MM.1S (cell line): ENCODE measurements around the gene C2orf78.

Experiments
- DNase-seq: peaks from one replicate; pipeline ENCODE4 v3.0.0-alpha.2; 2015
- H2AFZ ChIP-seq: fragments of 300-600 bp; sonication (generic); 2 replicates; pipeline ENCODE4 v1.6.0; 2016; ENCODE audit warnings: antibody characterized with exemption, low read length
- H3F3A ChIP-seq: fragments of 300-600 bp; sonication (generic); 2 replicates; pipeline ENCODE4 v1.6.1; 2016; ENCODE audit warnings: mild to moderate bottlenecking, antibody characterized with exemption, low read length, moderate library complexity, mixed read lengths; ENCODE audit not compliant: insufficient read depth
- H3K27ac ChIP-seq: fragments of 300-600 bp; sonication (generic); 2 replicates; pipeline ENCODE4 v1.5.1; 2016; ENCODE audit warnings: mild to moderate bottlenecking, low read length
- H3K27me3 ChIP-seq: fragments of 300-600 bp; sonication (generic); replicated peaks from 2 replicates; pipeline ENCODE4 v1.6.0; 2016; ENCODE audit warnings: low read length; ENCODE audit not compliant: insufficient read depth
- H3K36me3 ChIP-seq: fragments of 300-600 bp; sonication (generic); replicated peaks from 2 replicates; pipeline ENCODE4 v1.6.1; 2016; ENCODE audit warnings: mild to moderate bottlenecking, low read length, mixed read lengths; ENCODE audit not compliant: insufficient read depth
- H3K4me1 ChIP-seq: fragments of 300-600 bp; sonication (generic); 2 replicates; pipeline ENCODE4 v1.6.1; 2016; ENCODE audit warnings: low read length, mixed read lengths
- H3K4me2 ChIP-seq: fragments of 300-600 bp; sonication (generic); 2 replicates; pipeline ENCODE4 v1.6.0; 2016; ENCODE audit warnings: low read depth, low read length
- H3K4me3 ChIP-seq: fragments of 300-600 bp; sonication (generic); 2 replicates; pipeline ENCODE4 v1.5.1; 2016; ENCODE audit warnings: low read length, mixed read lengths
- H3K79me2 ChIP-seq: fragments of 300-600 bp; sonication (generic); 2 replicates; pipeline ENCODE4 v1.6.1; 2016; ENCODE audit warnings: mixed run types, low read length, mixed read lengths
- H3K9ac ChIP-seq: fragments of 300-600 bp; sonication (generic); 2 replicates; pipeline ENCODE4 v1.6.1; 2016; ENCODE audit warnings: low read length, mixed read lengths
- H3K9me2 ChIP-seq: fragments of 300-600 bp; sonication (generic); replicated peaks from 2 replicates; pipeline ENCODE4 v1.6.1; 2016; ENCODE audit warnings: mild to moderate bottlenecking, low read length, mixed read lengths; ENCODE audit not compliant: insufficient read depth
- H3K9me3 ChIP-seq: fragments of 300-600 bp; sonication (generic); replicated peaks from 2 replicates; pipeline ENCODE4 v1.6.1; 2016; ENCODE audit warnings: mild to moderate bottlenecking, low read length, mixed read lengths; ENCODE audit not compliant: insufficient read depth
- H4K20me1 ChIP-seq: fragments of 300-600 bp; sonication (generic); 2 replicates; pipeline ENCODE4 v1.6.1; 2016; ENCODE audit warnings: mild to moderate bottlenecking, low read length, moderate library complexity, mixed read lengths; ENCODE audit not compliant: insufficient read depth
- CTCF ChIP-seq: fragments of 300-600 bp; sonication (generic); IDR thresholded peaks from 2 replicates; pipeline ENCODE4 v1.5.1; 2016; ENCODE audit warnings: antibody characterized with exemption, low read length, mixed read lengths
- EZH2 ChIP-seq: fragments of 300-600 bp; sonication (generic); optimal IDR thresholded peaks from 2 replicates; pipeline ENCODE3; 2017; ENCODE audit warnings: low read depth, mild to moderate bottlenecking, antibody characterized with exemption, low read length, mixed read lengths
- EZH2phosphoT487 ChIP-seq: fragments of 300-600 bp; sonication (generic); IDR thresholded peaks from 2 replicates; pipeline ENCODE4 v1.6.1; 2018; ENCODE audit warnings: antibody characterized with exemption, low read length

C2orf78 gene

GRCh38 chr2:73739101-73739500, 44.9 kb upstream of the C2orf78 start:
- peaks cover 19% of the 10 kb centered on the region for H3K79me2 ChIP-seq
- H3K36me3 ChIP-seq: no peaks in the 10 kb centered on the region
- H3F3A ChIP-seq: peaks cover 6% of the 10 kb centered on the region
- H3K4me1 ChIP-seq: no peaks in the 10 kb centered on the region
- no peak overlapping the region for H3K4me2 ChIP-seq
- H3K27me3 ChIP-seq: no peaks in the 10 kb centered on the region
- no peak for DNase-seq
- H3K9me2 ChIP-seq: no peaks in the 10 kb centered on the region
- H3K4me3 ChIP-seq: no peak overlapping the region
- no peak for TF ChIP-seq EZH2
- no peak for TF ChIP-seq EZH2phosphoT487
- TF ChIP-seq CTCF: no peak
- no peaks in the 10 kb centered on the region for H4K20me1 ChIP-seq
- H2AFZ ChIP-seq: no peak overlapping the region
- H3K27ac ChIP-seq: no peak overlapping the region
- H3K9ac ChIP-seq: no peak overlapping the region
- no peaks in the 10 kb centered on the region for H3K9me3 ChIP-seq

- Histone ChIP-seq H4K20me1 (no peaks in the 10 kb centered on the region), H3K27ac (no peak overlapping the region), H3K27me3 (no peaks in the 10 kb centered on the region), H3F3A (peaks cover 6% of the 10 kb centered on the region), H3K9ac (no peak overlapping the region), H2AFZ (no peak overlapping the region), H3K79me2 (peaks cover 13% of the 10 kb centered on the region), H3K4me1 (no peaks in the 10 kb centered on the region), H3K9me3 (no peaks in the 10 kb centered on the region), H3K9me2 (no peaks in the 10 kb centered on the region), H3K36me3 (no peaks in the 10 kb centered on the region), H3K4me2 (no peak overlapping the region), H3K4me3 (no peak overlapping the region)
- DNase-seq: no peak
- TF ChIP-seq CTCF (no peak), EZH2 (no peak), EZH2phosphoT487 (no peak)
These were observed 43.2 kb upstream of the C2orf78 start for GRCh38 chr2:73740767-73741166.

DNA sequence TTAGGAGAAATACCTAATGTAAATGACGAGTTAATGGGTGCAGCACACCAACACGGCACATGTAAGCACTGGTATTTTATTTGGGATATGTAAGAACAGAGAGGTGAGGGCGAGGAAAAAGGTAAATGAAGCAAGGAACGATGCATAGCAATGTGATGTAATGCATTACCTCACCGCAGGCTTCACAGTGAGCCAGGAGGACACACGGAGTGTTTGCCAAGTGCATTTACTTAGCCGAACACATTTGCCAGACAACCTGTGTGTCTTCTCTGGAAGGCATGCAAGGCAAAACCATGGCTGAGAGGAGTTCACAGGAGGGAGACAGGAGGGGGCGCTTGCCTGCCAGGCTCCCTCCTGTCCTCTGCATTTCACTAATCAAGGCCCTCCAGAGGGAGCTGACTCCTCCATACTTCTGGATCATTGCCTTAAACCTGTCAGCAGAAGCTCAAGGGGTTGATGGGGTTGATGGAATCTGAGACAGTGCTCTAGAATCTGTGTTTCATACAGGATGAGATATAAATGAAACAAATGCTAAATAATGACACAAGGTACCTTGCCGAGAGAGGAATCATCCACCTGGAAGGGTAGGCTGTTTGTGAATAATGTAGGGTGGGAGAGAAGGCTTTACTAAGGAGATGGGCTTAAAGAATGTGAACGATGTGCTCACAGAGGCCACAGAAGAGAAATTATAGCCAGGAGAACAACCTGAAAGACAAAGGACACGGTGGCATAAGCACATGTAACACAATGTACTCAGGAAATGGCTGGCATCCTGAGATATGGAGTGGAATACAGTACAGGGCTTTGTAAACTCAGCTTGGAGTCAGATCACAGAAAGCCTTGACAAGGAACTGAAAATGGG, 37.7 kb upstream of the C2orf78 start:
- Histone ChIP-seq H3K79me2 (no peaks in the 10 kb centered on the region), H3K9me3 (no peaks in the 10 kb centered on the region), H3K36me3 (no peaks in the 10 kb centered on the region), H3K27me3 (no peaks in the 10 kb centered on the region), H2AFZ (no peak overlapping the region), H3F3A (no peaks in the 10 kb centered on the region), H3K4me2 (no peak overlapping the region), H4K20me1 (no peaks in the 10 kb centered on the region), H3K27ac (no peak overlapping the region), H3K9ac (no peak overlapping the region), H3K4me1 (no peaks in the 10 kb centered on the region), H3K9me2 (no peaks in the 10 kb centered on the region), H3K4me3 (no peak overlapping the region)
- no peak for DNase-seq
- TF ChIP-seq EZH2phosphoT487 (no peak), EZH2 (no peak), CTCF (no peak)
